HG03097 (cell line): ENCODE results near the gene HRG.
"Not testable (repeated sequence)": the region's sequence is repeated elsewhere in the genome, so short reads cannot be mapped to it uniquely, and the experiment has no call there.

Source experiments
- ATAC-seq: cut with Tn5 transposase; IDR thresholded peaks from one replicate; pipeline ENCODE4 v1.9.1; 2021; ENCODE audit not compliant: unreplicated experiment, low FRiP score

HRG gene

GRCh38 chr3:186678604-186679003 is 12.8 kb downstream of the HRG start:
- ATAC-seq: no peak

GRCh38 chr3:186679151-186679550 is 13.3 kb downstream of the HRG start:
- ATAC-seq: no peak

- no peak for ATAC-seq
These were observed 15.1 kb downstream of the HRG start for GRCh38 chr3:186680869-186681268.

GRCh38 chr3:186682812-186683211 is 17.0 kb downstream of the HRG start:
- no peak for ATAC-seq

- ATAC-seq: no peak
These were observed 18.2 kb downstream of the HRG start for GRCh38 chr3:186683979-186684378.

GRCh38 chr3:186686475-186686874 is 20.7 kb downstream of the HRG start:
- not testable (repeated sequence) for ATAC-seq

- no peak for ATAC-seq
These were observed 21.4 kb downstream of the HRG start for GRCh38 chr3:186687120-186687651.

GRCh38 chr3:186690304-186690703 is 24.5 kb downstream of the HRG start:
- not testable (repeated sequence) for ATAC-seq

- no peak for ATAC-seq
These were observed 25.9 kb downstream of the HRG start for GRCh38 chr3:186691676-186692075.

- no peak for ATAC-seq
These were observed 28.0 kb downstream of the HRG start for GRCh38 chr3:186693843-186694242.

GRCh38 chr3:186694288-186695032 is 28.6 kb downstream of the HRG start:
- ATAC-seq: no peak

GRCh38 chr3:186696522-186696921 is 30.7 kb downstream of the HRG start:
- ATAC-seq: no peak

GRCh38 chr3:186697510-186697909 is 31.7 kb downstream of the HRG start:
- ATAC-seq: no peak

GRCh38 chr3:186700267-186700666 is 34.5 kb downstream of the HRG start:
- no peak for ATAC-seq

GRCh38 chr3:186702451-186702850 is 36.6 kb downstream of the HRG start:
- not testable (repeated sequence) for ATAC-seq

GRCh38 chr3:186705882-186706780 is 40.3 kb downstream of the HRG start:
- ATAC-seq: peak; percentile 92

- ATAC-seq: no peak
These were observed 43.3 kb downstream of the HRG start for GRCh38 chr3:186708983-186709679.

- not testable (repeated sequence) for ATAC-seq
These were observed 44.9 kb downstream of the HRG start for GRCh38 chr3:186710694-186711093.

- no peak for ATAC-seq
These were observed 47.7 kb downstream of the HRG start for GRCh38 chr3:186713499-186713898.

GRCh38 chr3:186717039-186717457 is 51.2 kb downstream of the HRG start, which contains the start of gene KNG1:
TSS of gene KNG1 (plus strand) at chr3:186717359. CDS start at chr3:186717543, 184 bp downstream.
- no peak for ATAC-seq
